Fibroblast of pulmonary artery (primary cell): ENCODE data around the gene DDX19B.
A peak's percentile ranks its signal among the peaks of the same experiment; 100 is the strongest.

Source experiments
- DNase-seq: peaks from one replicate; pipeline ENCODE4 v3.0.0-alpha.2; 2010; ENCODE audit warnings: low read depth
- H3K4me3 ChIP-seq: replicated peaks from 2 replicates; pipeline ENCODE4 v1.5.1; 2011; ENCODE audit warnings: low read depth, mild to moderate bottlenecking, control low read depth, low read length, moderate library complexity
- TF ChIP-seq, protein P1 (sequence below): IDR thresholded peaks from 2 replicates; pipeline ENCODE4 v1.5.1; 2011; ENCODE audit warnings: mild to moderate bottlenecking, control low read depth, low read length, inconsistent platforms; ENCODE audit errors: missing control alignments

The DDX19B gene

DNA sequence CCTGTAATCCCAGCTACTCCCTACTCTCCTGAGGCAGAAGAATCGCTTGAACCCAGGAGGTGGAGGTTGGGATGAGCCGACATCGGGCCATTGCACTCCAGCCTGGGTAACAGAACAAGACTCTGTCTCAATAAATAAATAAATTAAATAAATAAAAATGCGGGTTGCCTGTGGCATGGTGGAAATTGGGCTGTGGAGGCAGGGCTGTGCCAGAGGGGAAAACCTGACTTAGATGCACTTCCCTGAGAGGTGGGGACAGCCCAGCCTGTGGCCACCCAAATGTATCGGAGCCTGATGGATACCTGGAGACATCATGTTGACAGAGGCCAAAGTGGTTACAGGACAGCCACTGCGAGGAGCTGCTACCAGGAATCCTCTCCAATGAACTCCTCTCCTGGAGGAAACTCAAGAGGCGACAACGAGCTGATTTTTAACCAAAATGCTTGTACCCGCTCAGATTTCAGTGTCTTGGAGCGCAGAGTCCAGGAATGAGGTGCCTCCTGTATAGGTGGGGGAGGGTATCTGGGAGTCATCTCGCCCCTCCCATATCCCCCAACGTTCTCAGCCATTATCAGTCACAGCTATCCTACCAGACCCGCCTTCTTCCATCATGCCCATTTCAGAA, 80.0 kb downstream of the DDX19B start:
- TF ChIP-seq, protein P1, sequence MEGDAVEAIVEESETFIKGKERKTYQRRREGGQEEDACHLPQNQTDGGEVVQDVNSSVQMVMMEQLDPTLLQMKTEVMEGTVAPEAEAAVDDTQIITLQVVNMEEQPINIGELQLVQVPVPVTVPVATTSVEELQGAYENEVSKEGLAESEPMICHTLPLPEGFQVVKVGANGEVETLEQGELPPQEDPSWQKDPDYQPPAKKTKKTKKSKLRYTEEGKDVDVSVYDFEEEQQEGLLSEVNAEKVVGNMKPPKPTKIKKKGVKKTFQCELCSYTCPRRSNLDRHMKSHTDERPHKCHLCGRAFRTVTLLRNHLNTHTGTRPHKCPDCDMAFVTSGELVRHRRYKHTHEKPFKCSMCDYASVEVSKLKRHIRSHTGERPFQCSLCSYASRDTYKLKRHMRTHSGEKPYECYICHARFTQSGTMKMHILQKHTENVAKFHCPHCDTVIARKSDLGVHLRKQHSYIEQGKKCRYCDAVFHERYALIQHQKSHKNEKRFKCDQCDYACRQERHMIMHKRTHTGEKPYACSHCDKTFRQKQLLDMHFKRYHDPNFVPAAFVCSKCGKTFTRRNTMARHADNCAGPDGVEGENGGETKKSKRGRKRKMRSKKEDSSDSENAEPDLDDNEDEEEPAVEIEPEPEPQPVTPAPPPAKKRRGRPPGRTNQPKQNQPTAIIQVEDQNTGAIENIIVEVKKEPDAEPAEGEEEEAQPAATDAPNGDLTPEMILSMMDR = no peak
- no peak for DNase-seq
- no peak overlapping the region for H3K4me3 ChIP-seq

DNA sequence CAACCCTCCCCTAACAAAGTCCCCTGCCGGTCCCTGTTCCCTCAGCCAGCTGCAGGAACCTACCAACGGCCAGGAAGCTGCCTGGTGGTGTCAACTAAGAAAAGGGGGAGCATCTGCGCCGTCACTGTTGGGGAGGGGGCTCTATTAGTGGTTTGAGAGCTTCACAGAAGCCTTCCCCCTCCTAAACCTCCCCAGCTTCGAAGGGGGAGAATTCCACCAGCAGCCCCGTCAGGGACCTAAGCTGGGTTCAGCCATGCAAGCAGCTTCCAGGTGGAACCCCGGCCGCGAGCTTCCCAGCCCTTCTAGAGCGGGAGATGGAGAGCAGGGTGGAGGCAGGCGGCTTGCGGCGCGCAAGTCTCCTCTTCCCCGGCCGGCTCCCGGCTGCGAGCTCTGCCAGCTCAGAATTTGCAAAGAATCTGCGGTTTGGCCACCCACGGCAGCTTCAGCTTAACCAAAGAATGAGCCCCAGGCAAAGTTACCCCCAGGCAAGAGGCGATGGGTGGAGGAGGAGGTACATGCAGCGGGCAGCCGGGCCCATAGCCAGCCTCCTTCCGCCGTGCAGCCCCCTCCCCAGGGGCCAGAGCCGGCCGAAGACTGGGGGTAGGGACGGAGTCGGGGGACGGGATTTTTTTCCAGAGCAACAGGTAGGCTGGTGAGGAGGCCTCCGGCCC, 81.4 kb downstream of the DDX19B start:
- TF ChIP-seq, protein P1 = no peak
- DNase-seq = peak; percentile 77
- H3K4me3 ChIP-seq = peak overlapping the region; percentile 59

DNA sequence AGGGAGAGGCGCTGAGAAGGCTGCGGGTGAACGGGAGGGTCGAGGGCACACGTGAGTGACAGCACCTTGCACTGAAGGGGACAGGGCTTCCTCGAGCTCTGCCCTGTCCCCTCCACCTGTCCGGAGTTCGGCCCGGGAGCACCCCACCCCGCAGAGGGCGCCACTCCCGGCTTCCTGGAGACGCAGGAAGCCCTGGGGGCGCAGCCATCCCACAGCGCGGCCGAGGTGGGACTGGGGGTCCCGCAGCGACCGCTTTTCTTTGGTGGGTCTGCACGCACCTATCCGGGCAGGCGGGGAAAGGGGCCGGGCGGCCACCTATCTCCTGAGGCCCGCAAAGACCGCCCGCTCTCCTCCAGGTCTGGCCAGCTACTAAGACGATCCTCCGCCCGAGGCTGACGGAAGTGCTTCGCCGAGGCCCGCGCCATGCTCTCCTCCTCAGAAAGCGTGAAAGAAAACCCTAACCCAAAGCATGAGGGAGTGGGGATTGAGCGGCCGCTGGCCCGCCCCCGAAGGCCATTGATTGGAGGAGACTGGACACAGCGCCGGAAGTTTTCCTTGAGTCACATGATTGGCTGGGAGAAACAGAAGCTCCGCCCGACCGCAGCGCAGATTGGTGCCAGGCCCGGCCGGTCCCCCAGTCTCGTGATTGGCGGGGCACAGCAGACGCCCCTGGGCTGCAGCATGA, 82.1 kb downstream of the DDX19B start:
- DNase-seq = peak; percentile 94
- TF ChIP-seq, protein P1 = peak; percentile 16
- H3K4me3 ChIP-seq = peak overlapping the region; percentile 59

DNA sequence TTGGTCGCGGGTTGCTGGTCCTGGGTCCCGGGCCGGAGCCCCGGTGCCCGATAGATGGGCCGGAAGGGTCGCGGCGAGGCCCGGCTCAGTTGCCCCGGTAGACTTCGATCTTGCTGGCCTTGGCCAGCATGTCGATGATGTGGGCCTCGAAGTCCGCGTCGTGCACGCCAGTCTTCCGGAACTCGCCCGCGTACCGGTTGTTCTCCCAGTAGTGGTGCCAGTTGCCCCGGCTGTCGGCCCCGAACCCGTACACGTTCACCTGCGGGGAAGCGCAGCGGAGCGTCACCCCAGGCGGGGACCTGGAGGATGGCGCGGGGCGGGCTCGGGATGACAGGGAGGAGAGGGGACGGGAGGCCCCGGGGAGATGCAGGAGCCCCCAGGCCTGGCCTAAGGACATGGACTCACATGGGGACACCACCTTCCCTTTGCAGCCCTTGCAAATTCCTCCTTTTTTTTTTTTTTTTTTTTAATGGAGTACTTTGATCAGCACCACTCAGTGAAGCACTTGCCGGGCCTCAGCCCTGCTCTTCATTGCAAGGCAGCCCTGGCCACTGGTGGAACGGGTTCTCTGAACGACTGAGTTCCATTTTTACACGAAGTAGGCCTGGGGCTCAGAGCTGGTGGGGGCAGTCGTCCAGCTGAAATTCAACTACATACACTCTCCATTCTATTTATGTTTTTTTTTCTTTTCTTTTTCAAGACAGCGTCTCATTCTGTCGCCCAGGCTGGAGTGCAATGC, 82.8 kb downstream of the DDX19B start:
- no peak for DNase-seq

DNA sequence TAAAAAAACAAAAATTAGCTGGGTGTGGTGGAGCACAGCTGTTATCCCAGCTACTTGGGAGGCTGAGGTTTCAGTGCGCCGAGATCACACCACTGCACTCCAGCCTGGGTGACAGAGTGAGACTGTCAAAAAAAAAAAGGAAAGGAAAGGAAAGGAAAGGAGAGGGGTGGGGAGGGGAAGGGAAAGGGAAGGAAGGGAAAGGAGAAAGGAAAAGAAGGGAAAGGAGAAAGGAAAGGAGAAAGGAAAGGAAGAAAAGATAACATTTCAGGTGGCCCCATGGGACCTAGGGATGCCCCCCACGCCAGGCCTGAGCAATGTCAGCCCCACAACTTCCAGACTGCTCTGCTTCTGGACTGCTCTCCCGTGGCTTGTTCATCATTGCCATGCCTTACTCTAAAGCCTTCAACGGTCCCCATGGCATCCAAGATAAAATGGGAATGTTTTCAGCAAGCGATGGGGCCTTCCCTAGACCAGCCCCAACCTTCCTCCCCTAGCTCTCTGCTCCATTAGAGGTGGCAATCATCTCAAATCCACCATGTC, 84.5 kb downstream of the DDX19B start:
- no peak for DNase-seq
- TF ChIP-seq, protein P1 = no peak
- H3K4me3 ChIP-seq = no peak overlapping the region

More for the DNA sequence above, 82.8 kb downstream of the DDX19B start:
- TF ChIP-seq, protein P1 = no peak
- H3K4me3 ChIP-seq = peak overlapping the region; percentile 59
